ENCODE results near the gene COL17A1.

The COL17A1 gene

GRCh38 chr10:104092749-104093148 is 7.1 kb upstream of the COL17A1 start:
- DNase-seq: no peak

GRCh38 chr10:104090611-104091010 is 4.9 kb upstream of the COL17A1 start:
- no peak for DNase-seq

- DNase-seq: no peak
Observed at GRCh38 chr10:104089621-104090020, 3.9 kb upstream of the COL17A1 start.

- DNase-seq: no peak
Observed at GRCh38 chr10:104088239-104088638, 2.6 kb upstream of the COL17A1 start.

GRCh38 chr10:104084482-104085142 is 1.1 kb downstream of the COL17A1 start:
- no peak for DNase-seq

GRCh38 chr10:104081998-104082397 is 3.7 kb downstream of the COL17A1 start:
- DNase-seq: no peak

GRCh38 chr10:104080762-104081161 is 4.9 kb downstream of the COL17A1 start:
- peak; percentile 36 for DNase-seq

GRCh38 chr10:104077663-104078151 is 8.0 kb downstream of the COL17A1 start:
- DNase-seq: no peak

GRCh38 chr10:104077247-104077646 is 8.4 kb downstream of the COL17A1 start:
- DNase-seq: no peak

- DNase-seq: no peak
Observed at GRCh38 chr10:104076743-104077160, 8.9 kb downstream of the COL17A1 start.

- DNase-seq: no peak
Observed at GRCh38 chr10:104074505-104074904, 11.2 kb downstream of the COL17A1 start.

GRCh38 chr10:104072786-104073185 is 12.9 kb downstream of the COL17A1 start:
- no peak for DNase-seq

GRCh38 chr10:104069613-104070012 is 16.1 kb downstream of the COL17A1 start:
- DNase-seq: no peak

- no peak for DNase-seq
Observed at GRCh38 chr10:104067525-104067924, 18.2 kb downstream of the COL17A1 start.

GRCh38 chr10:104066945-104067344 is 18.7 kb downstream of the COL17A1 start:
- DNase-seq: no peak

- DNase-seq: no peak
Observed at GRCh38 chr10:104065748-104066147, 19.9 kb downstream of the COL17A1 start.

GRCh38 chr10:104061196-104061595 is 24.5 kb downstream of the COL17A1 start:
- DNase-seq: no peak

- DNase-seq: no peak
Observed at GRCh38 chr10:104059364-104059763, 26.3 kb downstream of the COL17A1 start.

- DNase-seq: no peak
Observed at GRCh38 chr10:104057717-104058116, 28.0 kb downstream of the COL17A1 start.

- DNase-seq: no peak
Observed at GRCh38 chr10:104056619-104057273, 28.9 kb downstream of the COL17A1 start.

GRCh38 chr10:104054430-104054829 is 31.2 kb downstream of the COL17A1 start:
- no peak for DNase-seq

GRCh38 chr10:104053201-104053600 is 32.5 kb downstream of the COL17A1 start:
- DNase-seq: no peak

GRCh38 chr10:104052431-104052830 is 33.2 kb downstream of the COL17A1 start:
- no peak for DNase-seq

- no peak for DNase-seq
Observed at GRCh38 chr10:104049504-104050250, 36.0 kb downstream of the COL17A1 start.
